ENCODE results near the gene ANKH.

- no peak for TF ChIP-seq CTCF (IDR thresholded peaks at IDR 0.05)
- no peak for TF ChIP-seq POLR2AphosphoS5 (IDR thresholded peaks at IDR 0.05)
- no peak for TF ChIP-seq POLR2A (IDR thresholded peaks at IDR 0.05)
- TF ChIP-seq EP300 (IDR thresholded peaks at IDR 0.05) = no peak
Observed at GRCh38 chr5:14723701-14724132, 147.9 kb downstream of the ANKH start.
